Panc1 (cell line): ENCODE results near the gene MRPL10. TPM values are rescaled to one million over a fixed set of nuclear protein-coding genes. Genes with fewer than 3 reads are reported as not detected.

Experiments used
- ATAC-seq: fragments of 200-7000 bp; cut with Tn5 transposase; 2 replicates; pipeline ENCODE4 v1.9.1; 2020; ENCODE audit warnings: mild to moderate bottlenecking, moderate library complexity
- BruUV-seq: library from RNA; stranded (reverse); fragments of 400-500 nt; replicated peaks from 2 replicates; lab custom pipeline; 2021; lab: Mats Ljungman, UMichigan
- CTCF ChIA-PET: fragments of 300-600 bp; sonication (Branson Sonifier 250); formaldehyde crosslinking; loops from one replicate; lab custom pipeline; 2022; ENCODE audit warnings: antibody characterized with exemption; lab: Charles Lee
- POLR2A ChIA-PET: fragments of 300-600 bp; sonication (Branson Sonifier 250); formaldehyde crosslinking; loops from one replicate; lab custom pipeline; 2022; ENCODE audit warnings: antibody characterized with exemption; lab: Charles Lee
- DNase-seq: peaks from one replicate; pipeline ENCODE4 v3.0.0-alpha.2; 2010; ENCODE audit warnings: low read depth, low spot score
- H3K27ac ChIP-seq: 2 replicates; pipeline ENCODE4 v1.5.1; 2011; ENCODE audit warnings: mild to moderate bottlenecking, low read length, inconsistent platforms
- H3K27me3 ChIP-seq: fragments of 200-500 bp; sonication (Bioruptor generic); 2 replicates; pipeline ENCODE4 v1.6.0; 2014; ENCODE audit warnings: low read length, inconsistent platforms; ENCODE audit not compliant: control insufficient read depth, insufficient read depth
- H3K36me3 ChIP-seq: fragments of 200-500 bp; sonication (Bioruptor generic); 2 replicates; pipeline ENCODE4 v1.5.1; 2014; ENCODE audit warnings: inconsistent platforms, mild to moderate bottlenecking, low read length, moderate library complexity; ENCODE audit not compliant: control insufficient read depth, insufficient read depth
- H3K4me1 ChIP-seq: 2 replicates; pipeline ENCODE4 v1.5.1; 2011; ENCODE audit warnings: inconsistent platforms, mild to moderate bottlenecking, low read length, moderate library complexity; ENCODE audit not compliant: control insufficient read depth, insufficient read depth
- H3K4me3 ChIP-seq, 2 experiments: 2 replicates each; pipeline ENCODE4 v1.5.1; 2011 to 2012; ENCODE audit warnings: low read depth in 2 of 2, low read length in 2 of 2, mild to moderate bottlenecking in 2 of 2, inconsistent platforms in 1 of 2, moderate library complexity in 1 of 2
- H3K9me3 ChIP-seq: fragments of 200-500 bp; sonication (Bioruptor generic); 2 replicates; pipeline ENCODE4 v1.5.1; 2014; ENCODE audit warnings: low read depth, mild to moderate bottlenecking, inconsistent platforms, low read length, moderate library complexity; ENCODE audit not compliant: control insufficient read depth, insufficient read depth
- POLR2AphosphoS5 ChIP-seq: IDR thresholded peaks from 2 replicates; pipeline ENCODE4 v1.6.1; 2012; ENCODE audit warnings: mild to moderate bottlenecking, low read depth, low read length, moderate library complexity
- SIN3A ChIP-seq: IDR thresholded peaks from 2 replicates; pipeline ENCODE4 v1.6.1; 2012; ENCODE audit warnings: low read depth, mild to moderate bottlenecking, low read length, moderate library complexity, borderline replicate concordance; ENCODE audit not compliant: insufficient read depth
- TCF7L2 ChIP-seq: IDR thresholded peaks from 2 replicates; pipeline ENCODE4 v1.6.1; 2011; ENCODE audit warnings: mild to moderate bottlenecking, low read depth, low read length, inconsistent platforms
- in situ Hi-C: cut with HindIII; loops from 2 replicates; pipeline ENCODE4 v1.10.0; 2016; ENCODE audit warnings: low sequenced_read_pairs, low pct_unique_long_range_greater_than_20kb
- intact Hi-C: fragments of 100-400 bp; cut with micrococcal nuclease; formaldehyde crosslinking; loops from one replicate; pipeline ENCODE4 v1.10.0; 2022; ENCODE audit not compliant: unreplicated experiment
- total RNA-seq: library from RNA; stranded (reverse); gene quantifications from one replicate; pipeline ENCODE4 v1.2.1, GENCODE V29; 2021; ENCODE audit not compliant: unreplicated experiment
- TF ChIP-seq, protein P1 (sequence below): fragments of 450-650 bp; IDR thresholded peaks from 2 replicates; pipeline ENCODE4 v1.5.1; 2017; ENCODE audit warnings: mild to moderate bottlenecking
- TF ChIP-seq, protein P2 (sequence below), 2 experiments: IDR thresholded peaks; 2 replicates each; pipeline ENCODE4 v1.6.1; 2011 to 2012; ENCODE audit warnings: low read depth in 2 of 2, control low read depth in 1 of 2, low read length in 1 of 2, mild to moderate bottlenecking in 1 of 2, moderate library complexity in 1 of 2; ENCODE audit not compliant: insufficient read depth in 1 of 2

Gene MRPL10
- total RNA-seq, 1 experiment from 2014 or later = 41.9 TPM

DNA sequence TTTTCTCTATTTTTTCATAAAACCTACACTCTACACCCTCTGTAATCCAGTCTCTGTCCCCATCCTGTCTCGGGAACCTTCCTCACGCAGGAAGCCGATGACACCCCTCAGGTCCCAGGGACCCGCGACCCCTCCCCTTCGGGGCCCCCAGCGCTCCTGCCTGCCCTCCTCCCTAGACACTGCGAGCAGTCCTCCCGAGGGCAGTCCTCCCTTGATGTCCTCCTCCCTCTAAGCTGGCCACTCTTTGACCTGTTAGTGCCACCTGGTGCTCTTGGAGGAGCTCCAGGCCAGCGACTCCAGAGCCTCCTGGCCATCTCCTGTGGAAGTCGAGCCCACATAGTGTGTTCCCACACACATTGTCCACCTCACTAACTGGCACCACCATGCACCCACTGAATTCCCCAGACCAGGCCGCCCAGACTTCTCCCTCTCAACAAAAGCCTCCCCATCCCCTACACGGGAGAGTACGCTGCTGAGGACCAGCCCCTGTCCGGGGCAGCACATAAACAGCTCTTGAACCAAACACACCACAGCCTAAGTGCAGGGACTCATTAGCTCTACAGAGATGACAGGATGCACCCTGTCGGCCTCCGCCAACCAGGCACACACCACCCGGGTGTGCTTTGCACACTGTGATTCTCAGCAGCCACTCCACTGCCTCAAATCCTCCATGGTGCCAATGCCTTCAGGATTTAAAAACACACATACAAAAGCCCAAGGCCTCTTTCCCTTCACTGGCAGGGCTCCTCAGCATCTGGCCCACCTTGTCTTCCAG lies 19.0 kb downstream of the MRPL10 start:
- no peaks in the 10 kb centered on the region for H3K27me3 ChIP-seq
- in situ Hi-C loops = no loop called here
- ATAC-seq (no peak), DNase-seq (no peak)
- no peak for TF ChIP-seq TCF7L2
- TF ChIP-seq POLR2AphosphoS5 = no peak
- no peak for TF ChIP-seq SIN3A
- TF ChIP-seq, protein P1, sequence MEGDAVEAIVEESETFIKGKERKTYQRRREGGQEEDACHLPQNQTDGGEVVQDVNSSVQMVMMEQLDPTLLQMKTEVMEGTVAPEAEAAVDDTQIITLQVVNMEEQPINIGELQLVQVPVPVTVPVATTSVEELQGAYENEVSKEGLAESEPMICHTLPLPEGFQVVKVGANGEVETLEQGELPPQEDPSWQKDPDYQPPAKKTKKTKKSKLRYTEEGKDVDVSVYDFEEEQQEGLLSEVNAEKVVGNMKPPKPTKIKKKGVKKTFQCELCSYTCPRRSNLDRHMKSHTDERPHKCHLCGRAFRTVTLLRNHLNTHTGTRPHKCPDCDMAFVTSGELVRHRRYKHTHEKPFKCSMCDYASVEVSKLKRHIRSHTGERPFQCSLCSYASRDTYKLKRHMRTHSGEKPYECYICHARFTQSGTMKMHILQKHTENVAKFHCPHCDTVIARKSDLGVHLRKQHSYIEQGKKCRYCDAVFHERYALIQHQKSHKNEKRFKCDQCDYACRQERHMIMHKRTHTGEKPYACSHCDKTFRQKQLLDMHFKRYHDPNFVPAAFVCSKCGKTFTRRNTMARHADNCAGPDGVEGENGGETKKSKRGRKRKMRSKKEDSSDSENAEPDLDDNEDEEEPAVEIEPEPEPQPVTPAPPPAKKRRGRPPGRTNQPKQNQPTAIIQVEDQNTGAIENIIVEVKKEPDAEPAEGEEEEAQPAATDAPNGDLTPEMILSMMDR = no peak
- TF ChIP-seq, protein P2, sequence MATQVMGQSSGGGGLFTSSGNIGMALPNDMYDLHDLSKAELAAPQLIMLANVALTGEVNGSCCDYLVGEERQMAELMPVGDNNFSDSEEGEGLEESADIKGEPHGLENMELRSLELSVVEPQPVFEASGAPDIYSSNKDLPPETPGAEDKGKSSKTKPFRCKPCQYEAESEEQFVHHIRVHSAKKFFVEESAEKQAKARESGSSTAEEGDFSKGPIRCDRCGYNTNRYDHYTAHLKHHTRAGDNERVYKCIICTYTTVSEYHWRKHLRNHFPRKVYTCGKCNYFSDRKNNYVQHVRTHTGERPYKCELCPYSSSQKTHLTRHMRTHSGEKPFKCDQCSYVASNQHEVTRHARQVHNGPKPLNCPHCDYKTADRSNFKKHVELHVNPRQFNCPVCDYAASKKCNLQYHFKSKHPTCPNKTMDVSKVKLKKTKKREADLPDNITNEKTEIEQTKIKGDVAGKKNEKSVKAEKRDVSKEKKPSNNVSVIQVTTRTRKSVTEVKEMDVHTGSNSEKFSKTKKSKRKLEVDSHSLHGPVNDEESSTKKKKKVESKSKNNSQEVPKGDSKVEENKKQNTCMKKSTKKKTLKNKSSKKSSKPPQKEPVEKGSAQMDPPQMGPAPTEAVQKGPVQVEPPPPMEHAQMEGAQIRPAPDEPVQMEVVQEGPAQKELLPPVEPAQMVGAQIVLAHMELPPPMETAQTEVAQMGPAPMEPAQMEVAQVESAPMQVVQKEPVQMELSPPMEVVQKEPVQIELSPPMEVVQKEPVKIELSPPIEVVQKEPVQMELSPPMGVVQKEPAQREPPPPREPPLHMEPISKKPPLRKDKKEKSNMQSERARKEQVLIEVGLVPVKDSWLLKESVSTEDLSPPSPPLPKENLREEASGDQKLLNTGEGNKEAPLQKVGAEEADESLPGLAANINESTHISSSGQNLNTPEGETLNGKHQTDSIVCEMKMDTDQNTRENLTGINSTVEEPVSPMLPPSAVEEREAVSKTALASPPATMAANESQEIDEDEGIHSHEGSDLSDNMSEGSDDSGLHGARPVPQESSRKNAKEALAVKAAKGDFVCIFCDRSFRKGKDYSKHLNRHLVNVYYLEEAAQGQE (IDR thresholded peaks at IDR 0.05; ENCODE audit: insufficient read depth in 1 of 2, low read depth in 2 of 2, low read length in 1 of 2) = no peak
- no peak overlapping the region for H3K4me3 ChIP-seq
- peaks cover 6% of the 10 kb centered on the region; the same call in 1 of the 2 replicates for H3K4me1 ChIP-seq
- intact Hi-C loops = no loop called here
- POLR2A ChIA-PET = no interaction called here
- BruUV-seq = no TSS peak
- no peak overlapping the region for H3K27ac ChIP-seq
- CTCF ChIA-PET = no interaction called here
- no peaks in the 10 kb centered on the region for H3K36me3 ChIP-seq
- no peaks in the 10 kb centered on the region for H3K9me3 ChIP-seq

DNA sequence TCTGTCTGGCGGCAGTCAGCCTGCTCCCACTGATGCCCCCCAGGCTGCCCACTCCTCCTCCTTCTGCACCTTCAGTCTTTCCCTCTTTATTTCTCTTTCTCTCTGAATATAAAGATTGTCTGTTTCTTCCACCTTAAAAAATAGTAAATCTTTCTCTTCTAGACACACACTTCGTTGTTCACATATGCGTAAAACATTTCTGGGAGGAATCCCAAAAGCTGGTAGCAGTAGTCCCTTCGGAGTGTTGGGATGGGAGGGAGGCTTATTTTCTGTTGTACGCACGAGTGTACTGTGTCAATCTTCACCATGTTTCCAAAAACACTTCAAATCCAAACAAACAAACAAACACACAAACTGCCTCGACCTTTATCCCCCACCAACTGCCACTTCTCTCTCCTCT lies 19.6 kb downstream of the MRPL10 start:
- POLR2A ChIA-PET = no interaction called here

More for the DNA sequence above, 19.6 kb downstream of the MRPL10 start:
- no peaks in the 10 kb centered on the region for H3K9me3 ChIP-seq
- no peak overlapping the region for H3K4me3 ChIP-seq
- H3K27ac ChIP-seq = no peak overlapping the region
- CTCF ChIA-PET = no interaction called here
- DNase-seq (no peak), ATAC-seq (no peak)
- in situ Hi-C loops = no loop called here
- TF ChIP-seq, protein P2 (IDR thresholded peaks at IDR 0.05; ENCODE audit: insufficient read depth in 1 of 2, low read depth in 2 of 2, low read length in 1 of 2) = no peak
- H3K36me3 ChIP-seq = no peaks in the 10 kb centered on the region
- H3K27me3 ChIP-seq = no peaks in the 10 kb centered on the region
- no TSS peak for BruUV-seq
- peaks cover 6% of the 10 kb centered on the region; the same call in 1 of the 2 replicates for H3K4me1 ChIP-seq
- intact Hi-C loops = no loop called here
